Uterus (tissue), 4 donors: ENCODE results near the gene GRAMD1C. TPM values are rescaled to one million over a fixed set of nuclear protein-coding genes. Genes with fewer than 3 reads are reported as not detected.
"Not testable (repeated sequence)": the region's sequence is repeated elsewhere in the genome, so short reads cannot be mapped to it uniquely, and the experiment has no call there.

Experiments used
- DNase-seq, 2 donors: peaks; one replicate each; pipeline ENCODE4 v3.0.0-alpha.2; 2019 to 2020
- H3K27ac ChIP-seq, 2 donors: fragments of 200-600 bp; sonication (generic); 1 replicate in 1 of 2; 2 replicates in 1 of 2; pipeline ENCODE4 v1.5.1; 2016 to 2018
- H3K27me3 ChIP-seq, 2 donors: fragments of 200-600 bp; sonication (generic); one replicate each; pipeline ENCODE4 v1.5.1; 2018 to 2019; ENCODE audit warnings: control low read depth in 1 of 2
- H3K36me3 ChIP-seq, 2 donors: fragments of 200-600 bp; sonication (generic); one replicate each; pipeline ENCODE4 v1.5.1; 2019; ENCODE audit warnings: control low read depth in 1 of 2
- H3K4me1 ChIP-seq, 2 donors: fragments of 200-600 bp; sonication (generic); one replicate each; pipeline ENCODE4 v1.5.1; 2018 to 2019; ENCODE audit warnings: control low read depth in 1 of 2
- H3K4me3 ChIP-seq, 2 donors: fragments of 200-600 bp; sonication (generic); 1 replicate in 1 of 2; 2 replicates in 1 of 2; pipeline ENCODE4 v1.5.1; 2018 to 2019; ENCODE audit warnings: mild to moderate bottlenecking in 1 of 2
- H3K9me3 ChIP-seq, 2 donors: fragments of 200-600 bp; sonication (generic); one replicate each; pipeline ENCODE4 v1.5.1; 2019; ENCODE audit warnings: control low read depth in 1 of 2
- POLR2A ChIP-seq, 2 donors: fragments of 450-650 bp; IDR thresholded peaks; one replicate each; pipeline ENCODE4 v1.6.1; 2016; ENCODE audit warnings: antibody characterized with exemption in 2 of 2, mild to moderate bottlenecking in 1 of 2, moderate library complexity in 1 of 2
- intact Hi-C: fragments of 100-400 bp; cut with DNase I; formaldehyde crosslinking; loops from one replicate; pipeline ENCODE4 v1.15.1; 2023; ENCODE audit warnings: low total_unique reads
- total RNA-seq, 4 donors: library from RNA; depleted of rRNA in 3 of 4; stranded (reverse); fragments of >200 nt in 3 of 4; gene quantifications; one replicate each; pipeline versions ENCODE4 v1.1.0 to v1.2.4, GENCODE V29; 2014 to 2023
- TF ChIP-seq, protein P1 (sequence below), 4 experiments: fragments of 200-600 bp in 2 of 4; fragments of 450-650 bp in 2 of 4; sonication (generic) in 2 of 4; IDR thresholded peaks; one replicate each; pipeline ENCODE4 v1.5.1; 2016 to 2019; ENCODE audit warnings: antibody characterized with exemption in 4 of 4, mild to moderate bottlenecking in 2 of 4, moderate library complexity in 1 of 4
- donor health status: DM: yes; HTN: yes; CAD: no.

Gene GRAMD1C
- total RNA-seq, 4 donors from 2014 or later: 0.26 to 16.6 (median 6.9) TPM

DNA sequence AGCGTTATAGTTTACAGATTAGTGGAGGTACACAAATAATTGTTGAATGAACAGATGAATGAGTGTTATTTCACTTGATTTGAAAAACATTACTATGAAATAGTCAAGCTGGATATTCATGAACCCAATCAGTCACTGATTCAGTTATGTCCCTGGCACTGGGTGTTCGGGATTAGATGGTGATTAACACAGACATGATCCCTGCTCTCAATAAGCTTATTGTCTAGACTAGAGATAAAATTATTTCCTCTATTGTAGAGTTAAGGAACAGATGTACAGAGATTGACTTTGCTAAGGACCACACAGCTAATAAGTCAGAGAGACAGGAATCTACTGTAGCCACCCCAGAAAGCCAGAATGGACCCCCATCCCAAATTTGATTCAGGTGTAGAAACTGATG is 963 bp downstream of the GRAMD1C start:
- Histone ChIP-seq H3K27ac (peak overlapping the region in 1 of 2 donors; percentile 61), H3K9me3 (no peaks in the 10 kb centered on the region), H3K4me1 (no peaks in the 10 kb centered on the region), H3K27me3 (no peaks in the 10 kb centered on the region), H3K4me3 (peak overlapping the region in 1 of 2 donors; percentile 50), H3K36me3 (no peaks in the 10 kb centered on the region)
- no peak for DNase-seq
- TF ChIP-seq, protein P1, sequence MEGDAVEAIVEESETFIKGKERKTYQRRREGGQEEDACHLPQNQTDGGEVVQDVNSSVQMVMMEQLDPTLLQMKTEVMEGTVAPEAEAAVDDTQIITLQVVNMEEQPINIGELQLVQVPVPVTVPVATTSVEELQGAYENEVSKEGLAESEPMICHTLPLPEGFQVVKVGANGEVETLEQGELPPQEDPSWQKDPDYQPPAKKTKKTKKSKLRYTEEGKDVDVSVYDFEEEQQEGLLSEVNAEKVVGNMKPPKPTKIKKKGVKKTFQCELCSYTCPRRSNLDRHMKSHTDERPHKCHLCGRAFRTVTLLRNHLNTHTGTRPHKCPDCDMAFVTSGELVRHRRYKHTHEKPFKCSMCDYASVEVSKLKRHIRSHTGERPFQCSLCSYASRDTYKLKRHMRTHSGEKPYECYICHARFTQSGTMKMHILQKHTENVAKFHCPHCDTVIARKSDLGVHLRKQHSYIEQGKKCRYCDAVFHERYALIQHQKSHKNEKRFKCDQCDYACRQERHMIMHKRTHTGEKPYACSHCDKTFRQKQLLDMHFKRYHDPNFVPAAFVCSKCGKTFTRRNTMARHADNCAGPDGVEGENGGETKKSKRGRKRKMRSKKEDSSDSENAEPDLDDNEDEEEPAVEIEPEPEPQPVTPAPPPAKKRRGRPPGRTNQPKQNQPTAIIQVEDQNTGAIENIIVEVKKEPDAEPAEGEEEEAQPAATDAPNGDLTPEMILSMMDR (IDR thresholded peaks at IDR 0.05): no peak
- TF ChIP-seq POLR2A (IDR thresholded peaks at IDR 0.05): no peak
- intact Hi-C loops: no loop called here

DNA sequence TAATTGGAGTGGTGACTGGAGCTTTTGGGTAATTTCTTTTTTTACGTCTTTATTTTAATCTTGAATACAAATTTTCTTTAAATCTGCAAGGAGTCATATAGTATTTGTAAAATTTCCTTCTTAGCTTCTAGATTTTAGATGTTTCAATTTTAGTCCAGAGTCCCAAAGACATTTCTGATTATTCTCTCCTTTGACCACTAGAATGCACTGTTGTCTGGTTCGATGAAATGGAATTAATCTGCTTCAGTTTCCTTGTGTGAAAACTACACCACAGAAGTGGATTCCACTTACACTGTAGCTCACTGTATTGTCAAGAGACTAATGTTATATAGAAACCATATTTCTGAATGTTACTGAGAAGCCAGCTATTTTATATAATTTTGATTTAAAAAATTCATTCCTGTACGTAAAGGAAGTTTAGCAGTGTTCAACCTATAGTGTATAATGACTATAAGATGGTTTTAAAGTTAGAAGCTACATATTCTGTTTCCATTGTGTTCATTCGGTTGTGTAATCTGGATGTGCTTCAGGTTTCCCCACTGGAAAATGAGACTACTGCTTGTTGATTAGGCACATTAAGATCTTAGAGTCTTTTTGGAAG is 6.1 kb downstream of the GRAMD1C start:
- intact Hi-C loops: no loop called here
- H3K27ac ChIP-seq: no peak overlapping the region
- H3K4me1 ChIP-seq: no peaks in the 10 kb centered on the region
- no peaks in the 10 kb centered on the region for H3K27me3 ChIP-seq
- DNase-seq: no peak
- H3K9me3 ChIP-seq: no peaks in the 10 kb centered on the region
- TF ChIP-seq POLR2A (IDR thresholded peaks at IDR 0.05): no peak
- TF ChIP-seq, protein P1 (IDR thresholded peaks at IDR 0.05): peak in 3 of 4 experiments; percentile 13 to 45 (median 34)
- no peak overlapping the region for H3K4me3 ChIP-seq
- no peaks in the 10 kb centered on the region for H3K36me3 ChIP-seq

DNA sequence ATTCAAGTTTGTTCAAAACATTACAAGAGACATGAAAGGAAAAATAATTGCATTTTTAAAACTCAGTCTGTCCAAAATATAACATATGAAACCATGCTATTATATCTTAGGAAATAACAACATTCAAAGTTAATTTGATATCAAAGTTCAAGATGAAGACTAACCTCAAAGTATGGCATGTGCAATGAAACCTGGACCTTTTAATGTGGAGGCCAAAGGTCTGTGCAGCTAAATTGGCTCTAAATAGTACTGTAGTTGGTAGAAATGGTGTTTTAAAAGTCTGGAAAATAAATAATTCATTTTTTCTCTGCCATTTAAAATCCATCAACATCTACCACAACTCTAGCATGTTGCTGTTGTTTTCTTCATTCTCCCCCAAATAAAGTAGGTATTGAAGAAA is 8.7 kb downstream of the GRAMD1C start:
- no peak overlapping the region for H3K27ac ChIP-seq
- H3K4me3 ChIP-seq: no peak overlapping the region
- TF ChIP-seq POLR2A (IDR thresholded peaks at IDR 0.05): no peak
- no peaks in the 10 kb centered on the region for H3K9me3 ChIP-seq
- intact Hi-C loops: no loop called here
- H3K27me3 ChIP-seq: no peaks in the 10 kb centered on the region
- no peak for DNase-seq
- no peaks in the 10 kb centered on the region for H3K4me1 ChIP-seq
- H3K36me3 ChIP-seq: no peaks in the 10 kb centered on the region

DNA sequence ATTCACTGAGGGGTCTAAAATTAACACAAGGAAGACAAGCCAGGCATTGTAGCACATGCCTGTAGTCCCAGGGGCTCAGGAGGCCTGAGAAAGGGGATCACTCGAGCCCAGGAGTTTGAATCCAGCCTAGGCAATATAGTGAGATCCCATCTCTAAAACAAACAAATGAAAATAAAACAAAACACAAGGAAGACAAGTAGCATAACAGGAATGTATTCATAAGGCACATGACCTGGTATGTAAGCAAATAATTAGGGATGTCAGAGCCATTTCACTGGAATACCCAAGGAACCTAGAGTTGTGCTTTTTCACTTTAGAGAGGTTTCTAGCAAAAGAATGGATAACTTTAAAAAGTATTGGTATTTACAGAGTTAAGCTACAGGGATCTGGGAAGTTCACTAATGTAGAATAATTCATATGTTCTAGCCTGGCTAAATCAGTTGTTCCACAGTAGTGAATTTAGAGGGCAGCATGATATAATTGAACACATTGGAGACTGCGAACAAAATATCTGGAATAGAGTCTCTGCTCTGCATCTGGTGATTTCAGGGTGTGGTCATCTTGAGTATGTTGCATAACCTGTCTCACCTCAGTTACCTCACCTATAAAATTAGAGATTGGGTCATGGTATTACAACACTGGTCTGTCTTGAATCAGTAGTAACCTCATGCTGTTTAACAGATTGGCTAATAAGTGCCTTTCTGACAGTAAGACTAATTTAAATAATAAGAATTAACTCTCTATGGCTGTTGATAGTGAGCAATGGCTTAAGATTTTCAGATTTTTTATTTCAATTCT is 9.3 kb downstream of the GRAMD1C start:
- Histone ChIP-seq H3K4me3 (no peak overlapping the region), H3K27ac (no peak overlapping the region)
- intact Hi-C loops: no loop called here

DNA sequence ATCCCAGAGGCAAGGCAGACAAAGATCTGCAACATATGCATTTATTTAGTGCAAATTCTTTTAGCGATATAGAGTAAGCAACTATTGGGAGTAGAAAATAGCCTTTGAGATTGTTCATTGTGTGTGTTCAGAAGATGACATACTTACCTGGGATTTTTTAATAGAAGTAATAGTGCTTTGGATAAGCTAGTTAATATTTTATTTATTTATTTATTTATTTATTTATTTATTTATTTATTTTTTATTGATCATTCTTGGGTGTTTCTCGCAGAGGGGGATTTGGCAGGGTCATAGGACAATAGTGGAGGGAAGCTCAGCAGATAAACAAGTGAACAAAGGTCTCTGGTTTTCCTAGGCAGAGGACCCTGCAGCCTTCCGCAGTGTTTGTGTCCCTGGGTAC is 10.5 kb downstream of the GRAMD1C start:
- H3K9me3 ChIP-seq, H3K36me3 ChIP-seq, H3K4me1 ChIP-seq, H3K27ac ChIP-seq, H3K4me3 ChIP-seq, intact Hi-C loops, H3K27me3 ChIP-seq, DNase-seq: not testable (repeated sequence)

More for the DNA sequence above, 9.3 kb downstream of the GRAMD1C start:
- DNase-seq: no peak
- Histone ChIP-seq H3K36me3 (no peaks in the 10 kb centered on the region), H3K9me3 (no peaks in the 10 kb centered on the region), H3K27me3 (no peaks in the 10 kb centered on the region), H3K4me1 (no peaks in the 10 kb centered on the region)
- TF ChIP-seq, protein P1 (IDR thresholded peaks at IDR 0.05): no peak
- no peak for TF ChIP-seq POLR2A (IDR thresholded peaks at IDR 0.05)

DNA sequence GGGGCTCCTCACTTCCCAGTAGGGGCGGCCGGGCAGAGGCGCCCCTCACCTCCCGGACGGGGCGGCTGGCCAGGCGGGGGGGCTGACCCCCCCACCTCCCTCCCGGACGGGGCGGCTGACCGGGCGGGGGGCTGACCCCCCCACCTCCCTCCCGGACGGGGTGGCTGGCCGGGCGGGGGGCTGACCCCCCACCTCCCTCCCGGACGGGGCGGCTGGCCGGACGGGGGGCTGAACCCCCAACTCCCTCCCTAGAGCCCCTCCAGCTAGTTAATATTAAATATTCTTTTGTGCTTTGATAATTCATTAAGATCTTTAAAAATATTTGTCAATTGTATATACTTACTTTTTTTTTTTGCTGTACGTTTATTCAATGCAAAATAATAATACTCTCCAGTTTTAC is 11.3 kb downstream of the GRAMD1C start:
- DNase-seq, H3K4me1 ChIP-seq, intact Hi-C loops, H3K27me3 ChIP-seq, H3K27ac ChIP-seq, H3K36me3 ChIP-seq, H3K4me3 ChIP-seq, H3K9me3 ChIP-seq: not testable (repeated sequence)

DNA sequence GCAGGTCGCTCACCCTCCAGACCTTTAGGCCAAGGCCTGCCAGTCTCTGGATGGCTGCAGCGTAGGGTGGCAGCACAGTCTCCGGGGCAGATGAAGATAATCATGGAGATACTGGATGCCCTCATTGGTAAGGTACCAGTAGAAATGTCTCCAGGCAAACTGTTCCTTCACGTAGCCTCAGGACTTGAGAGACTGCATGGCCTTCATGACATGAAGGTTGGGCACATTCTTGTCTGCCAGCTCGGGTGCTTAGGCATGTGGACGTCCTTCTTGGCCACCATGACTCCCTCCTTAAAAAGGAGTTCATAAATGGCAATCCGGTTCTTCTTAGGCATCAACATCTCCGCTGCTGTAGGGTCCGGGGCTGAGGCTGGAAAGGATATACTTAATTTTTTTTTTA is 11.8 kb downstream of the GRAMD1C start:
- H3K9me3 ChIP-seq, H3K27ac ChIP-seq, intact Hi-C loops, H3K36me3 ChIP-seq, DNase-seq, H3K4me1 ChIP-seq, H3K27me3 ChIP-seq, H3K4me3 ChIP-seq: not testable (repeated sequence)
